SJSA1 (cell line): ENCODE data around the gene ABLIM2. TPM values are rescaled to one million over a fixed set of nuclear protein-coding genes. Genes with fewer than 3 reads are reported as not detected.

Experiments used
- DNase-seq, 2 experiments: peaks; one replicate each; pipeline ENCODE4 v3.0.0-alpha.2; 2015 to 2020; ENCODE audit warnings: low spot score in 2 of 2, low read depth in 1 of 2
- H3K27ac ChIP-seq: fragments of 250-450 bp; sonication (Bioruptor Pico); 2 replicates; pipeline ENCODE4 v1.5.1; 2020; ENCODE audit warnings: mild to moderate bottlenecking, moderate library complexity
- H3K27me3 ChIP-seq: fragments of 250-450 bp; sonication (Bioruptor Pico); replicated peaks from 2 replicates; pipeline ENCODE4 v1.5.1; 2020; ENCODE audit warnings: mild to moderate bottlenecking, moderate library complexity
- H3K36me3 ChIP-seq: fragments of 250-450 bp; sonication (Bioruptor Pico); 2 replicates; pipeline ENCODE4 v1.5.1; 2020; ENCODE audit warnings: mild to moderate bottlenecking
- H3K4me1 ChIP-seq: fragments of 250-450 bp; sonication (Bioruptor Pico); replicated peaks from 2 replicates; pipeline ENCODE4 v1.6.1; 2021; ENCODE audit warnings: mild to moderate bottlenecking
- H3K4me3 ChIP-seq: fragments of 250-450 bp; sonication (Bioruptor Pico); 2 replicates; pipeline ENCODE4 v1.5.1; 2020; ENCODE audit warnings: mild to moderate bottlenecking
- H3K9me3 ChIP-seq: fragments of 250-450 bp; sonication (Bioruptor Pico); replicated peaks from 2 replicates; pipeline ENCODE4 v1.5.1; 2020; ENCODE audit warnings: mild to moderate bottlenecking
- total RNA-seq: library from RNA; depleted of rRNA; stranded (reverse); fragments of >200 nt; shearing (Covaris generic); gene quantifications from 2 replicates; pipeline ENCODE4 v1.2.3, GENCODE V29; 2014

Gene ABLIM2
- total RNA-seq, 1 experiment from 2014 or later: 0.13 TPM

DNA sequence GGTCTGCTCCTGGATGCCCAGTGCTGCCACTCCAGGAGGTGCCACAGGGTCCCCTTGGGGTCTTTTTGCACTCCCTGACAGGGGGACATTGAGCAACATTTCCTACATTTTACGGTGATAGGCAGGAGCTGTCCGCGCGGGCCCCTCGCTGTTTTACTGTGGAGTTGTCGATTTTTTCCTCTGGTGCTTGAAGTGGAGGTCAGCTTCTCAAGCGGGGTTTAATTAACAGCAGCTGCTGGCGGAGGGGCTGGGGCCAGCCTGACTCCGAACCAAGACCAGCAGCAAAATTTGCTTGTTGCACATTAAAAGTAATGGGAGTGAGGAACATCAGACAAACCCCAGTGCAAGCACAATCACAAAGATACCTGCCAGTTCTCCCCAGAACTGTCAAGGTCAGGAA, 27.3 kb upstream of the ABLIM2 start:
- Histone ChIP-seq H3K36me3 (no peaks in the 10 kb centered on the region), H3K27ac (no peak overlapping the region), H3K4me1 (peaks cover 49% of the 10 kb centered on the region), H3K9me3 (no peaks in the 10 kb centered on the region), H3K27me3 (no peaks in the 10 kb centered on the region), H3K4me3 (no peak overlapping the region)
- no peak for DNase-seq

DNA sequence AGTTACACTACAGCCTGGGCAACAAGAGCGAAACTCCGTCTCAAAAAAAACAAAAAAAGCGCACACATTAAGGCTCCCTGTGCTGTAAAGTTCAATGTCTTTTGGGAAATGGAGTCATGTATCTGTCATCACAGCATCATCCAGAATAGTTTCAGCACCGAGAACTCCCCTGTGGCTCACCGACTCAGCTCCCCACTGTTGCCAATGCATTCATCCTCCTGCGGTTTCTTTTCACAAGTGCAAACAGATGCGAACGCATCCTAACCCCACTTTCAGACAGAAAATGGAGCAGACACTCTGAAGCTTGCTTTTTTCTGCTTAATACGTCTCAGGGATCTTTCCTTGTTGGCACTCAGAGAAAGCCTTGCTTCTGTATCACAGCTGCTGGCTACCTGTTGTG, 26.7 kb upstream of the ABLIM2 start:
- Histone ChIP-seq H3K4me3 (no peak overlapping the region), H3K4me1 (peaks cover 42% of the 10 kb centered on the region), H3K27me3 (no peaks in the 10 kb centered on the region), H3K36me3 (no peaks in the 10 kb centered on the region), H3K9me3 (no peaks in the 10 kb centered on the region), H3K27ac (no peak overlapping the region)
- peak; percentile 50 to 70 for DNase-seq

DNA sequence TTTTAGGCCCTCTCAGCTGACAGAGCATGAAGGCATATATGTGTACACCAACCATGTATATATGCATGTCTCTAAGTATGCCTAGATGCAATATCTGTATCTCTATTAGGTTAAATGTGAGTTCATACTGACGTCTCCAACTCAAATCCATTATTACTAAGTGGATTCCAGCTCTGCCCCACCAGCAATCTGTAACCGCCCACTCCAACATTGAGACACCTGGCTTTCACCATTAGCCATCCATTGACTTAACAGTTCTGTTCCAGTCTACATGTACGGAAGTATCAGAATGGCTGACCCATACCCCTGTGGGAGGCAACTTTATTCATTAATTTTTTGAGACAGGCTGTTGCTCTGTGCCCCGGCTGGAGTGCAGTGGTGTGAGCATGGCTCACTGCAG, 25.4 kb upstream of the ABLIM2 start:
- Histone ChIP-seq H3K9me3 (no peaks in the 10 kb centered on the region), H3K27me3 (no peaks in the 10 kb centered on the region), H3K27ac (peak overlapping the region; percentile 35), H3K4me1 (peaks cover 42% of the 10 kb centered on the region), H3K36me3 (no peaks in the 10 kb centered on the region), H3K4me3 (no peak overlapping the region)
- DNase-seq: no peak

DNA sequence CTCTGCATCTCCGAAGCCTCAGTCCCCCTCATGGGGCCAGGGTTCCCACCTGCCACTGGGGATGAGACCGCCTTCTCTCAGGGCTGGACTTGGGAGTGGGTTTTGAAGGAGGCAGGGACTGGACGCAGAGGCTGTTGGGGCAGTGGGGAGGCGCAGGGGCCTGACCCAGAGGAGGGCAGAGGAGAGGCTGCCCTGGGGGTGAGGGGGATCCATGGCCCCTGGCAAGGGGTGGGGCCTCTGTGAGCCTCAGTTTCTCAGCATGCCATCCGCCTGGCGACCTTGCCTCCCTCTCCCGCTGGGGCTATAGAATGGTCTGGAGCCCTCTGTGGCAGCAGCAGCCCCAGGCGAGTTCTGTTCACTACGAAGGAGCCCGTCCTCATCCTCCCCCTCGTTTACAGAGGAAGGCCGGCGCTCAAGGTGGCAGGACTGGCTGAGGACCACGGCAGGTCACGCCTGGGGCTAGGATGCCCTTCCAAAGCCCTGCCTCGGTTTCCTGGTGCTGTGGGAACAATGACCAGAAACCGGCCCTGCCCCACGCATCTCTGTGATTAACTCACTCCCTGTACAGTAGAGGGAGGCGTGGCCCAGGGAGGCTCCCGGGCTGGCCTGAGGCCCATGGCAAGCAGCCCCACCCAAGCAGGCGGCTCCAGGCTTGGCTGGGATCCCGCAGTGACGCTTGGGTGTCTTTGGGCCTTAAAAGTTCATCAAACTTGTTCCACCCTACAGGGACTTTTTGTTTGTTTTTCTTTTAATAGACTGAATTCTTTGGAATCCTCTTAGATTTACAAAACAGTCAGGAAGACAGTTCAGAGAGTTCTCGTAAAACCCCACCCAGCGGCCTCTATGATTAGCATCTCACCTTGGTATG, 24.5 kb upstream of the ABLIM2 start:
- Histone ChIP-seq H3K9me3 (no peaks in the 10 kb centered on the region), H3K27me3 (no peaks in the 10 kb centered on the region), H3K27ac (peak overlapping the region; percentile 78), H3K36me3 (no peaks in the 10 kb centered on the region), H3K4me3 (no peak overlapping the region), H3K4me1 (peaks cover 42% of the 10 kb centered on the region)
- peak; percentile 97 to 98 for DNase-seq

DNA sequence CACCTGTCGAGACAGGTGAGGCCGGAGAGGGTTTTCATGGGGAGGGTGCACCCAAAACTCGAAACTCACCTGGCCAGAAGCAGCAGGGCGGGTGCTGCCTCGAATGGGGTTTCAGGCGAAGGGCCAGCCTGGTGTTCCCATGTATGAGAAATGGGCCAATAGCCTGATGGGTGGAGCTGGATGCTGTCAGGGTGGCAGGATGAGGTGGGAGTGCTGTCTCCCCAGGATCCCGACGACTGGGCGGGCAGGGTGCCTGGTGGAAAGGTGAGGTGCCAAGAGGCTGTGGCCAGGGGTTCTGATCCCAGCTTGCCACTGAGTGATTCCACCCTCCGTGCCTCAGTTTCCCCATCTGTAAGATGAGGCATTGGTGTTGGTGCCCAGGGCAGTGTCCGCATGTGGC, 23.7 kb upstream of the ABLIM2 start:
- H3K27me3 ChIP-seq: no peaks in the 10 kb centered on the region
- H3K9me3 ChIP-seq: no peaks in the 10 kb centered on the region
- DNase-seq: no peak
- H3K27ac ChIP-seq: 0 out of 2 replicates have a peak overlapping the region, but pooled peaks have one; percentile 78
- H3K36me3 ChIP-seq: no peaks in the 10 kb centered on the region
- peaks cover 42% of the 10 kb centered on the region for H3K4me1 ChIP-seq
- H3K4me3 ChIP-seq: no peak overlapping the region

DNA sequence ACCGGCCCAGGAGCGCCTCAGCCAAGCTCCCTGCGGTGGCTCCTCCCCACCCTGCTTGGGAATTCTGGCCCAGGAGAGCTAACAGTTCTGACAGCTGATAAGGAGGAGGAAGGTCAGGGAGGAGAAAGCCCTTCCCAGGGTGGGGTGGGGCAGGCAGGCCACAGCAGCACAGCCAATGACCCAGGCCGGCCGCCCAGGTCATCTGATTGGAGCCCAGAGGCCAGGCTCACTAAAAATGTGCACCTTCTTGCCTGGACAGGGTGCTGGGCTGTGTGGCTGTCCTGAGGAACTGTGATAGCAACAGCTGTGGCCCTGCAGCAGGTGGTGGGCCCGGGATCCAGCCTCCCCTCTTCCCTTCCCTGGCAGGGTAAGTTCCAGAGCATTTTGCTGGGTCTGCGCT, 23.2 kb upstream of the ABLIM2 start:
- DNase-seq: no peak
- Histone ChIP-seq H3K27ac (no peak overlapping the region), H3K4me3 (no peak overlapping the region), H3K4me1 (peaks cover 42% of the 10 kb centered on the region), H3K36me3 (no peaks in the 10 kb centered on the region), H3K27me3 (no peaks in the 10 kb centered on the region), H3K9me3 (no peaks in the 10 kb centered on the region)

DNA sequence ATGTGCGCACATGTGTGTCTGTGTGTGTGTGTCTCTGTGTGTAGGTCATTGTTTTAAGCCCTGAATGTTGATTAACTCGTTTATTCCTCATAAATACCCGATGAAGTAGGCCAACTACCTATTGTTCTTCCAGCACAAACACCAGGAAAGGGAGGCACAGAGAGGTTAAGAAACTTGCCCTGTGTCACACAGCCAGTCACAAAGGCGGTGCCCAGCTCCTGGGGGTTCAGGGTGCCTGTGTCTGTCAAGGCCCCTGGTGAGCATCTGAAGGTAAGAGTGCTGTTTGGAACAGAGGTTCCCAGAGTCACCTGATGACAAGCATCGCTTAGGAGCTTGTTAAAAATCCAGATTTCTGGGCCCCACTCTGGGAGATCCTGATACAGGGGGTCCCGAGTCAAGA, 22.5 kb upstream of the ABLIM2 start:
- Histone ChIP-seq H3K36me3 (no peaks in the 10 kb centered on the region), H3K27me3 (no peaks in the 10 kb centered on the region), H3K4me1 (peaks cover 42% of the 10 kb centered on the region), H3K9me3 (no peaks in the 10 kb centered on the region), H3K4me3 (no peak overlapping the region), H3K27ac (no peak overlapping the region)
- no peak for DNase-seq

DNA sequence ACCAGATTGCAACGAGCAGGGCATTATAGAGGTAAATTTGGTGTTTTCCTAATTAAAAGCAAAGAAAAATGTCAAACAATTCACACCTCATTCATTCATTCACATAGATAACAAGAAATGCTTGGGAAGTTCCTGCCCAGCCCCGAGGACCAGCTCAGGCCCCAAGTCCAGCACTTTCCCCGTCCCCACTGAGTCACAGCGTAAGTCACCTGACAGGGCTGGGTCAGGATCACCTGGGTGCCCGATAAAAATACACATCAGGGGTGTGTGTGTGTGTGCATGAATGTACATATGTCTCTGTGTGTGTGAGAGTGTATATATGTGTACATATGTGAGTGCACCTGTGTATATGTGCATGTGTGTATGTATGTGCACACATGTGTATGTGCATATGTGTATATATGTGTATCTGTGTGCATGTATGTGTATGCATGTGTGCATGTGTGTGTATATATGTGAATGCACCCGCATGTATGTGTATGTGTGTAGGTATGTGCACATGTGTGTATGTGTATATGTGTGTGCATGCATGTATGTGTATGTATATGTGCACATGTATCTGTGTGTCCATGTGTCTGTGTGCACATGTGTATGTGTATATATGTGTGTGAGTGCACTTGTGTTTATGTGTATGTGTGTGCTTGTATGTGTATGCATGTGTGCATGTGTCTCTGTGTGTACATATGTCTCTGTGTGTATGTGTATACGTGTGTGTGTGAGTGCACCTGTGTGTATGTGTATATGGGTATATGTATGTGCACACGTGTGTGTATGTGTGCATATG, 21.9 kb upstream of the ABLIM2 start:
- Histone ChIP-seq H3K27ac (no peak overlapping the region), H3K9me3 (no peaks in the 10 kb centered on the region), H3K27me3 (no peaks in the 10 kb centered on the region), H3K36me3 (no peaks in the 10 kb centered on the region), H3K4me3 (no peak overlapping the region), H3K4me1 (peaks cover 36% of the 10 kb centered on the region)
- no peak for DNase-seq

DNA sequence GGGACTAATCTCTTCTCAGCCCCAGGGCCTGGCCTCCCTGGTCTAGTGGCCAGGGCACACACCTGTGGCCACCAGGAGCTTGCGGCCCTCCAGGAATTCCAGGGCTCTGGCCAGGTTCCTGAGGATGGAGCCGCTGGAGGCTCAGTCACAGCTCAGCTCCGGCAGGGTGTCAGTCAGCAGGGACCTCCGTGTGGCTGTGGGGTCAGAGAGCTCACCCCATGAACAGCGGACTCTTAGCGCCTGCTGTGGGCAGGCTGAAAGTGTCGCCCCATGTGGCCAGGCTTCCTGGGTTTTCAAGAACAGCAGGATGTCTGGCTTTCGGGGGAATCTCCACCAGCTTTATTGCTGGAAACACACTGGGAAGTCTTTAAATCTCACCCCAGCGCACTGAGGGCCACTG, 21.2 kb upstream of the ABLIM2 start:
- no peaks in the 10 kb centered on the region for H3K9me3 ChIP-seq
- no peak overlapping the region for H3K27ac ChIP-seq
- DNase-seq: no peak
- H3K27me3 ChIP-seq: no peaks in the 10 kb centered on the region
- H3K4me3 ChIP-seq: no peak overlapping the region
- H3K36me3 ChIP-seq: no peaks in the 10 kb centered on the region
- H3K4me1 ChIP-seq: peaks cover 28% of the 10 kb centered on the region

DNA sequence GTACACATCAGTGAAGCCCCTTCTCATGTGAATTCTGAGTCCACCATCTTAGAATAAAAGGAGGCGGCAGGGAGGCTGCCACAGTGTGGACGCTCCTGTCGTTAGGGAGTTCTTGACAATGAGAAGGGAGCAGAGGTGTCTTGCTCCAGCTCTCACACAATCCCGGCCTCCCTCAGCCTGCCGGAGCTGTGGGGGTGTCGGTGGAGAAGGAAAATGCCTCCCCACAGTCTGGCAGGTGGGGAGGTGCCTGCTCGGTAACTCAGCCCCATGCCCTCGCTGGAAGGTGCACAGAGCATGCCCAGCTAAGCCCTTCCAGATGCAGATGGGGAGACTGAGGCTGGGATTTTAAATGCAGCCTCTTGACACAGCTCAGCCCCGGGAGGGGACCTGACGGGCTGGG, 20.5 kb upstream of the ABLIM2 start:
- H3K4me1 ChIP-seq: peaks cover 21% of the 10 kb centered on the region
- H3K27ac ChIP-seq: no peak overlapping the region
- H3K27me3 ChIP-seq: no peaks in the 10 kb centered on the region
- H3K36me3 ChIP-seq: no peaks in the 10 kb centered on the region
- no peaks in the 10 kb centered on the region for H3K9me3 ChIP-seq
- no peak overlapping the region for H3K4me3 ChIP-seq
- DNase-seq: no peak

DNA sequence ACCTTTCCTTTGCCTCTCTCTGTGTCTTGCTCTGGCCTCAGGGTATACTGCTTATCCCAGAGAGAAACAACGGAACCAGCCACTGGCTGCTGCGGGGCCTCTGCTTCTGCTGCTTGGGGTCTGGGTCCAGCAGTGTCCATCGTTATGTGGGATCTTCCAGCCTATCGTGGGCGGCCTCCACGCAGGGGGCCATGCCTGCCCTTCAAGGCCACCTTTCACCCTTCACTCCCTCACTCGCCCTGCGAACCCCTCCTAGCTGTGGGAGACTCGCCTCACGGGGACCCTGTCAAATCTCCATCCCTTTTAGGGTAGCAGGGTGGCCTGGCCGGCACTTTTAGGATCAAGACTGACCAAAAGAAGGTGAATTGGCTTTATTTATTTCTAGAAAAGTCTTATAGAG, 19.3 kb upstream of the ABLIM2 start:
- Histone ChIP-seq H3K27ac (no peak overlapping the region), H3K4me3 (no peak overlapping the region), H3K27me3 (no peaks in the 10 kb centered on the region), H3K36me3 (no peaks in the 10 kb centered on the region), H3K9me3 (no peaks in the 10 kb centered on the region), H3K4me1 (peaks cover 12% of the 10 kb centered on the region)
- no peak for DNase-seq

DNA sequence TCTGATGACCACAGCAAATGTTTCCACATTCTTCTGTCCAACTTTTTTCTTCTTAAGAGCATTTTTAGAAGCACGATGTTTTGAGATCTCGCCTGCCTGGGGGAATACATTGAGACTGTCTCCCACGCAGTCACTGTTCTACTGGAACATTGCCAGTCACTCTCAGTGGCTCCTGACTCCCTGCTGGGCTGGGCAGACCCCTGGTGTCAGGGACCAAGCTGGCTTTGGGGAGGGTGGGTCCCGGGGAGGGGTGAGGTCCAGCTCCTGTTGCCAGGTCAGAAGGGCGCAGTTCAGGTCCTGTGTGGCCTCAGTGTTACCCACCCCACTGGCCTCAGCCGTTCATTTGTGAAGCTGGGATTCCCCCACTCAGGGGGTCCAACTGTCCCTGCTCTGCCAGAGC, 18.9 kb upstream of the ABLIM2 start:
- H3K36me3 ChIP-seq: no peaks in the 10 kb centered on the region
- H3K27ac ChIP-seq: no peak overlapping the region
- peaks cover 8% of the 10 kb centered on the region for H3K4me1 ChIP-seq
- DNase-seq: no peak
- no peak overlapping the region for H3K4me3 ChIP-seq
- no peaks in the 10 kb centered on the region for H3K9me3 ChIP-seq
- H3K27me3 ChIP-seq: no peaks in the 10 kb centered on the region

DNA sequence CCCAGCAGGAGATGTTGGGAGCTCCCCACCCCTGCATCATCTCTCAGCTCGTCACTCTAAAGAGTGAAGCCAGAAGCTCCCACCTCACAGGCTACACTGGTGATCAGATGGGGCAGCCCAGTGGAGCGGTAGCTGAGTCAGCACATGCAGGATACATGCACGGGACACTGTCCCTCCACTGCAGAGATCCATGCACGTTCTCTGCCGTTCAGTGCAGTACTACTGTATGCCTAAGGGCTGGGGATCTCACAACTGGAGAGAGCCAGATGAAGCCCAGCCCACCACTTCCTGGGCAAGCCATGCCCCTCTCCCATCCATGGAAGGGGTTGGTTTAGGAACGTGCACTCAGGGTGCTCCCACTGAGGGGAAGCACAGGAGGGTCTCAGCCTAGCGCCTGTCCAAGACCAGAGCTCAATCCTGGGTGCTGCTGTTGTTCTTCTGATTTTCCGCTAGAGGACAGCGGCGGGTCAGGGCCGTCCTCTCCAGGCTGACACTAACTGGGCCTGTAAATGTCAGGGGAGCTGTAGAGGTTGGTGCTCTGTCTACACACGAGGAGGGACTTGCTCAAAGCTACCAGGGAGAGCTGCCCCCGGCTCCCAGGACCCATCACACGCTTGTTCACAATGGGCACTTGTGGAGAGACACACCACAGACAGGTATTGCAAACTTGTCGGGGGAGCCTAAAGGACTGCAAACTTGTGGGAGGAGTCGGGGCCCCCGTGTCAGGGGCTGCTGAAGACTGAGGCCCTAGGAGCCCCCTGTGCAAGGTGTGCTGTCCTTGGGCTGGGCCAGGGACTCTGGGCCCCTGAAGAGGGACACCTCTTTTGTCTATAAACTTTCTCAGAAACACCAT, 18.2 kb upstream of the ABLIM2 start:
- Histone ChIP-seq H3K4me1 (no peaks in the 10 kb centered on the region), H3K36me3 (no peaks in the 10 kb centered on the region), H3K27ac (no peak overlapping the region), H3K4me3 (no peak overlapping the region), H3K9me3 (no peaks in the 10 kb centered on the region), H3K27me3 (peaks cover 5% of the 10 kb centered on the region; the same call in 1 of the 2 replicates)
- peak in 1 of 2 experiments; percentile 41 for DNase-seq
